Keratinocyte (primary cell): ENCODE data around the gene LRRC7.

Source experiments
- EZH2 ChIP-seq: IDR thresholded peaks from one replicate; pipeline ENCODE4 v1.6.1; 2012; ENCODE audit warnings: inconsistent platforms, mild to moderate bottlenecking, low read length, moderate library complexity
- TF ChIP-seq, protein P1 (sequence below), 3 experiments: IDR thresholded peaks in 1 of 3; conservative IDR thresholded peaks in 1 of 3; optimal IDR thresholded peaks in 1 of 3; 2 replicates in 2 of 3; 3 replicates in 1 of 3; pipeline versions ENCODE3 to v1.5.1; 2011; ENCODE audit warnings: low read length in 3 of 3, mild to moderate bottlenecking in 3 of 3, moderate library complexity in 2 of 3, control low read depth in 1 of 3, inconsistent platforms in 1 of 3; ENCODE audit not compliant: insufficient read depth in 2 of 3; ENCODE audit errors: extremely low read depth in 1 of 3

- TF ChIP-seq, protein P1, sequence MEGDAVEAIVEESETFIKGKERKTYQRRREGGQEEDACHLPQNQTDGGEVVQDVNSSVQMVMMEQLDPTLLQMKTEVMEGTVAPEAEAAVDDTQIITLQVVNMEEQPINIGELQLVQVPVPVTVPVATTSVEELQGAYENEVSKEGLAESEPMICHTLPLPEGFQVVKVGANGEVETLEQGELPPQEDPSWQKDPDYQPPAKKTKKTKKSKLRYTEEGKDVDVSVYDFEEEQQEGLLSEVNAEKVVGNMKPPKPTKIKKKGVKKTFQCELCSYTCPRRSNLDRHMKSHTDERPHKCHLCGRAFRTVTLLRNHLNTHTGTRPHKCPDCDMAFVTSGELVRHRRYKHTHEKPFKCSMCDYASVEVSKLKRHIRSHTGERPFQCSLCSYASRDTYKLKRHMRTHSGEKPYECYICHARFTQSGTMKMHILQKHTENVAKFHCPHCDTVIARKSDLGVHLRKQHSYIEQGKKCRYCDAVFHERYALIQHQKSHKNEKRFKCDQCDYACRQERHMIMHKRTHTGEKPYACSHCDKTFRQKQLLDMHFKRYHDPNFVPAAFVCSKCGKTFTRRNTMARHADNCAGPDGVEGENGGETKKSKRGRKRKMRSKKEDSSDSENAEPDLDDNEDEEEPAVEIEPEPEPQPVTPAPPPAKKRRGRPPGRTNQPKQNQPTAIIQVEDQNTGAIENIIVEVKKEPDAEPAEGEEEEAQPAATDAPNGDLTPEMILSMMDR (optimal IDR thresholded peaks at IDR 0.05 in 1 of 3, IDR thresholded peaks at IDR 0.05 in 1 of 3, conservative IDR thresholded peaks at IDR 0.05 in 1 of 3; ENCODE audit: extremely low read depth in 1 of 3, insufficient read depth in 2 of 3, low read length in 3 of 3) = no peak
- no peak for TF ChIP-seq EZH2
Observed at GRCh38 chr1:70140894-70141293, 573.2 kb downstream of the LRRC7 start.
